Measurements from ENCODE around the gene GNG13. TPM values are rescaled to one million over a fixed set of nuclear protein-coding genes. Genes with fewer than 3 reads are reported as not detected.
"Not testable (repeated sequence)": the region's sequence is repeated elsewhere in the genome, so short reads cannot be mapped to it uniquely, and the experiment has no call there.

GNG13 gene
- total RNA-seq, 1 donor from 2014 or later: not detected

GRCh38 chr16:833411-833810 lies 32.9 kb upstream of the GNG13 start:
- intact Hi-C loops (cut with micrococcal nuclease): no loop called here

DNA sequence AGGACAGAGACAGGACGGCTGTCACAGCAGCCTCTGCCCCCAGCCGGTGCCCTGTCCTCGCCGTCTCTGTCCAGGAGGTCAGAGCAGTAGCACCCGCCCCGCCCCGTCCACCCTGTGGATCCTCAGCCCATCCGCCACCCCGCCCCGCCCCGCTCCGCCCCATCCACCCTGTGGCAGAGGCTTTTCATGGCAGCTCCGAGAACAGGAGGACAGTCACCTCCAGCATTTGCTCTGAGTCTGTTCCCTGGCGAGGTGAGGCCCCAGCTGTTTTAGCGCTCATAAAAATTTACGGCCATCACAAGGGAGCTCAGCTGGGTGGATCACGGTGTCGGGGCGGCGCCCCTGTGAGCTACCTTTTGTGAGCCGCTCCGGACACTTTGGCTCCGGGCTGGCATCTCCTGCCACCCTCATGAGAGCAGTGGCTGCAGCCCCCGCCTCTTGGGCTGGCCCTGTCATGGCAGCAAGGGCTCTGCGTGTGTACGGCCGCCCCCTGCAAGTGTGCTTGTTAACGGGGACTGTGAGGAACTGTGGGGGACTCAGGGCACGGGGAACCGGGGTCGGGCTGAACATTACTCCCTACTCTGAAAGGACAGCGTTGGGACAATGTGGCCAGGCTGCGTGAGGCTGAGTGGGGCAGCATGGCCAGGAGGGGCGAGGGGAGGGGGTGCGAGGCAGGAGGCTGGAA lies 32.3 kb upstream of the GNG13 start:
- ATAC-seq (no peak), DNase-seq (no peak)
- intact Hi-C loops (cut with micrococcal nuclease): no loop called here

More at GRCh38 chr16:833411-833810, 32.9 kb upstream of the GNG13 start:
- no peak for ATAC-seq
- DNase-seq: no peak

DNA sequence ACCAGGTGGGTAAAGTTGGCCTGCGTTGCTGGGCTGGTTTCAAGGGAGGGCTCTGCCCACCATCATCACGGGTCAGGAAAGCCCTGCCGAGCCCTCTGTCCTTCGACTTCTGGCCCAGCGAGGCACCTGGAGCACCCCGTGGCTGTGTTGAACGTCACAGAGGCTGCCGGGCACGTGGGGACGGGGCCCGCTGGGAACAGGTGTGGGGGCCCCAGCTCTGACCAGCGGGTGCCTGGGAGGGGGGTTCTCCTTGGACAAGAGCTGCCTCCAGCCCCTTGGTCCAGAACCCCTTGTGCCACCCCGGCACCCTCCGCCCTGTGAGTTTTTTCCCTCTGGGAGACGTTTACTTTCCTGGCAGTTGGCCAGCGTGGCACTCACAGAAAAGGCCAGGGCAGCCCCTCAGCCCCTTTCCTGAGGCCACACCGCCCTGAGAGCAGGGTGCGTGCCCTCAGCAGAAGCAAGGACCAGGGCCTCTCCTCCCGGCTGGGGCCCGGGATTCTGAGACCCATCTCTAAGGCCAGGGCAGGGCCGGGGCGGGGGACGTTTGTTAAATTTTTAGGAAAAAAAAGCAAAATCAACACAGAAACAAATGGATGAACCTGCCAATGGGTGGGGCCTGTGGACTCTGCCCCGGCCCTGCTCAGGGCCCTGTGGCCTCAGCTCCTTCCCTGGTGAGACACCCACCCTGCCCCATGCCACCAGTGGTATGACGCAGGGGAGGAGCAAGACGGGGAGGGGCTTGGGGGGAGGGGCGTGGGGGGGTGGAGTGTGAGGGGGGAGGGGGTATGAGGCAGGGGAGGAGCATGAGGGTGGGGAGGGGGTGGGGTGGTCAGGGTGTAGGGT lies 31.3 kb upstream of the GNG13 start:
- intact Hi-C loops (cut with micrococcal nuclease): no loop called here
- DNase-seq (no peak), ATAC-seq (no peak)

GRCh38 chr16:830871-831570 lies 30.5 kb upstream of the GNG13 start:
- DNase-seq (no peak), ATAC-seq (no peak)
- intact Hi-C loops (cut with micrococcal nuclease): no loop called here

GRCh38 chr16:830107-830870 lies 29.8 kb upstream of the GNG13 start:
- intact Hi-C loops (cut with micrococcal nuclease): no loop called here
- DNase-seq (no peak), ATAC-seq (no peak)

DNA sequence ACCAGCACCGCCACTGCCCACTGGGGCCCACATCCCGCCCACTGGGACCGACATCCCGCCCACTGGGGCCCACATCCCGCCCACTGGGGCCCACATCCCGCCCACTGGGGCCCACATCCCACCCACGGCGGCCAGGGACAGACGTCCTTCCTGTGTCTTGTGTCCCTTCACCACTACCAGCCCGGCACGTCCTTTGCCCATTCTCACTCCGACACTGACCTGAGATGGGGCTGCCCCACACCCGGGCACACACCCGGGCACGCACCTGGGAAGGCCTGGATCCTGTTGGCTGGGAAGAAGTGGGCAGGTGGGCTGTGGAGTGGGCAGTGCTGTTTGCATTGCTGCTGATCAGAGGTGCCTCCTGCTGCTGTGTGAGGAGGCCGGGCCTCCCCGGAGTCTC lies 28.4 kb upstream of the GNG13 start:
- intact Hi-C loops (cut with micrococcal nuclease): no loop called here
- DNase-seq (no peak), ATAC-seq (no peak)

DNA sequence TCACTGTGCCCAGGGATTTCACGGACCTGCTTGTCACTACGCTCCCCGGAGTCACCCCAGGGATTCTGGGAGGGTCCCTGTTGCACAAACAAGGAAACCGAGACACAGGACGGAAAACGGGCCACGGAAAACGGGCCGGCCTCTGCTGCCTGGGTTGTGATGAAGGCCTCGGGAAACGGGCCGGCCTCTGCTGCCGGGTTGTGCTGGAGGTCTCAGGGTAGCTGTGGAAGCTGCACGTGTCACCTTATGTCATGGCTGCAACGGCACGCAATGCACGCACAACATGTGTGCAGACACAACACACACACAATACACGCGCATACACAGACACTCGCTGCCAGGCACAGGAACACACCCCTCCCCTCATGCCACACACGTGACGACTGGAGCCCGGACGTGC lies 27.0 kb upstream of the GNG13 start:
- no peak for ATAC-seq
- intact Hi-C loops (cut with micrococcal nuclease): no loop called here
- no peak for DNase-seq

- ATAC-seq (no peak), DNase-seq (no peak)
- intact Hi-C loops (cut with micrococcal nuclease): no loop called here
Measured at GRCh38 chr16:825341-826061, 25.0 kb upstream of the GNG13 start.

GRCh38 chr16:824601-825000 lies 24.1 kb upstream of the GNG13 start:
- intact Hi-C loops (cut with micrococcal nuclease): no loop called here
- ATAC-seq (no peak), DNase-seq (no peak)

GRCh38 chr16:824194-824593 lies 23.7 kb upstream of the GNG13 start:
- intact Hi-C loops (cut with micrococcal nuclease): no loop called here
- DNase-seq (no peak), ATAC-seq (no peak)

GRCh38 chr16:822909-823297 lies 22.4 kb upstream of the GNG13 start:
- ATAC-seq: no peak
- no peak for DNase-seq
- intact Hi-C loops (cut with micrococcal nuclease): no loop called here

GRCh38 chr16:822174-822908 lies 21.8 kb upstream of the GNG13 start:
- ATAC-seq (no peak), DNase-seq (no peak)
- intact Hi-C loops (cut with micrococcal nuclease): no loop called here

- no peak for ATAC-seq
- intact Hi-C loops (cut with micrococcal nuclease): no loop called here
- DNase-seq: no peak
Measured at GRCh38 chr16:821751-822150, 21.2 kb upstream of the GNG13 start.

DNA sequence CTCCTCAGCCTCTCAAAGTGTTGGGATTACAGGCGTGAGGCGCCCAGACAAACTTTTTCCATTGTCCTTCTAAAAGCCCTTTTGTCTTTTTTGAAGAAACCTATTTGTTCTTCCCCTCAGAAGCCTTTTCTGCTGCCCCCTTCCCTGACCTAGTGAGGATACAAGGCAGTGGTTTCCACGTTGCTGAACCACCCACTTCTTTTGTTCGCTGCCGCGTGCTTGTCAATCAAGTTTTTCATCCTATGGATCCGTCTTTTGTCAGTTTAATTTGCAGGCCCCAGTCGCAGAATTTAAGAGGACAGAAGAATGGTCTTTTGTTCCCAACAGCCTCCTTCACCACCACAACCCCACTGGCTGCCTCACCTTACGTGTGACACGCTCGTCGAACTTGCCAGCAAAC lies 20.2 kb upstream of the GNG13 start:
- no peak for ATAC-seq
- DNase-seq: no peak
- intact Hi-C loops (cut with micrococcal nuclease): no loop called here

- intact Hi-C loops (cut with micrococcal nuclease); DNase-seq; ATAC-seq: not testable (repeated sequence)
Measured at GRCh38 chr16:820044-820408, 19.5 kb upstream of the GNG13 start.

GRCh38 chr16:819336-820043 lies 19.0 kb upstream of the GNG13 start:
- intact Hi-C loops (cut with micrococcal nuclease): no loop called here
- ATAC-seq: no peak
- DNase-seq: no peak

- ATAC-seq (no peak), DNase-seq (no peak)
- intact Hi-C loops (cut with micrococcal nuclease): no loop called here
Measured at GRCh38 chr16:818592-818991, 18.1 kb upstream of the GNG13 start.

DNA sequence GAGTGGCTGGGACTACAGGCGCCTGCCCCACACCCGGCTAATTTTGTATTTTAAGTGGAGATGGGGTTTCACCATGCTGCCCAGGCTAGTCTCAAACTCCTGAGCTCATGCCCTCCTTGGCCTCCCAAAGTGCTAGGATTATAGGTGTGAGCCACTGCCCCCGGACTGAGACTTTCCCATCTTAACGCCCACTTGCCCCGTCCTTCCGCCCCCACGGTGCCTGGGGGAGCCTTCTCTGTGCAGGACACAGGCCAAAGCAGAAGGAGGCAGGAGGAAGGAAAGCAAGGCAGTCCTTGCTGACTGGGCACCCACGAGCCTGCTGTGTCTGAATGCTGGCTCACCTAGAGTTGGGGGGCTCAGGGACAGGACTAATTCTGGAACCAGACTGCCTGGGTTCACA lies 17.6 kb upstream of the GNG13 start:
- ATAC-seq (no peak), DNase-seq (no peak)
- intact Hi-C loops (cut with micrococcal nuclease): no loop called here
